SK-N-SH treated with all-trans-retinoic acid at 6 μM for 48 hours (cell line): ENCODE measurements around the gene SLC25A41.

Source experiments
- ATAC-seq: fragments of 200-7000 bp; cut with Tn5 transposase; 3 replicates; pipeline ENCODE4 v1.9.1; 2020; ENCODE audit warnings: mild to moderate bottlenecking, moderate library complexity
- ARNTL ChIP-seq: fragments of 450-650 bp; formaldehyde crosslinking; IDR thresholded peaks from 2 replicates; pipeline ENCODE4 v1.5.0; 2020; ENCODE audit warnings: low read depth, mild to moderate bottlenecking, moderate library complexity, borderline replicate concordance
- BACH2 ChIP-seq: fragments of 250-450 bp; sonication (Bioruptor Pico); IDR thresholded peaks from 2 replicates; pipeline ENCODE4 v1.9.0; 2021; ENCODE audit warnings: mild to moderate bottlenecking, borderline replicate concordance
- CSDC2 ChIP-seq: fragments of 250-450 bp; sonication (Bioruptor Pico); IDR thresholded peaks from 2 replicates; pipeline ENCODE4 v1.5.0; 2020; ENCODE audit warnings: mild to moderate bottlenecking, moderate library complexity
- ESRRG ChIP-seq: fragments of 250-450 bp; sonication (Bioruptor Pico); IDR thresholded peaks from 2 replicates; pipeline ENCODE4 v1.6.1; 2021; ENCODE audit warnings: mild to moderate bottlenecking
- GLIS3 ChIP-seq: fragments of 250-450 bp; sonication (Bioruptor Pico); IDR thresholded peaks from 2 replicates; pipeline ENCODE4 v1.5.0; 2020; ENCODE audit warnings: mild to moderate bottlenecking, moderate library complexity
- ISL1 ChIP-seq: fragments of 250-450 bp; sonication (Bioruptor Pico); IDR thresholded peaks from 2 replicates; pipeline ENCODE4 v2.1.2; 2022; ENCODE audit warnings: mild to moderate bottlenecking, moderate library complexity
- OSR1 ChIP-seq: fragments of 250-450 bp; sonication (Bioruptor Pico); IDR thresholded peaks from 2 replicates; pipeline ENCODE4 v1.8.0; 2022; ENCODE audit warnings: moderate library complexity, mild to moderate bottlenecking, inconsistent platforms
- PPARA ChIP-seq: fragments of 250-450 bp; sonication (Bioruptor Pico); IDR thresholded peaks from 2 replicates; pipeline ENCODE4 v1.5.0; 2020; ENCODE audit warnings: mild to moderate bottlenecking, borderline replicate concordance
- RARB ChIP-seq: fragments of 250-450 bp; sonication (Bioruptor Pico); IDR thresholded peaks from 2 replicates; pipeline ENCODE4 v1.8.0; 2021; ENCODE audit warnings: mild to moderate bottlenecking, moderate library complexity
- SNAI2 ChIP-seq: fragments of 250-450 bp; sonication (Bioruptor Pico); IDR thresholded peaks from 2 replicates; pipeline ENCODE4 v1.5.0; 2020; ENCODE audit warnings: mild to moderate bottlenecking, moderate library complexity
- TCF4 ChIP-seq: fragments of 250-450 bp; sonication (Bioruptor Pico); IDR thresholded peaks from 2 replicates; pipeline ENCODE4 v1.8.0; 2021; ENCODE audit warnings: mild to moderate bottlenecking, moderate library complexity, borderline replicate concordance
- TOX ChIP-seq: fragments of 250-450 bp; sonication (Bioruptor Pico); IDR thresholded peaks from 2 replicates; pipeline ENCODE4 v1.8.0; 2021; ENCODE audit warnings: mild to moderate bottlenecking, moderate library complexity, borderline replicate concordance
- ZC3H10 ChIP-seq: fragments of 250-450 bp; sonication (Bioruptor Pico); IDR thresholded peaks from 2 replicates; pipeline ENCODE4 v1.5.1; 2021; ENCODE audit warnings: mild to moderate bottlenecking, moderate library complexity
- ZFP3 ChIP-seq: fragments of 250-450 bp; sonication (Bioruptor Pico); IDR thresholded peaks from 2 replicates; pipeline ENCODE4 v1.5.0; 2020; ENCODE audit warnings: mild to moderate bottlenecking, moderate library complexity
- ZNF565 ChIP-seq: fragments of 450-650 bp; formaldehyde crosslinking; conservative IDR thresholded peaks from 2 replicates; pipeline ENCODE4 v1.5.0; 2020; ENCODE audit warnings: low read depth, mild to moderate bottlenecking, moderate library complexity
- ZNF70 ChIP-seq: fragments of 450-650 bp; formaldehyde crosslinking; IDR thresholded peaks from 2 replicates; pipeline ENCODE4 v1.5.0; 2020; ENCODE audit warnings: mild to moderate bottlenecking, moderate library complexity
- ZNF8 ChIP-seq: fragments of 450-650 bp; formaldehyde crosslinking; IDR thresholded peaks from 2 replicates; pipeline ENCODE4 v1.5.0; 2020; ENCODE audit warnings: mild to moderate bottlenecking, moderate library complexity
- TF ChIP-seq, protein P1 (sequence below): fragments of 250-450 bp; sonication (Bioruptor Pico); IDR thresholded peaks from 2 replicates; pipeline ENCODE4 v1.5.1; 2021; ENCODE audit warnings: mild to moderate bottlenecking, moderate library complexity
- TF ChIP-seq, protein P2 (sequence below): fragments of 250-450 bp; sonication (Bioruptor Pico); IDR thresholded peaks from 2 replicates; pipeline ENCODE4 v1.8.0; 2021; ENCODE audit warnings: low read depth, mild to moderate bottlenecking, moderate library complexity, borderline replicate concordance
- TF ChIP-seq, protein P3 (sequence below): fragments of 250-450 bp; sonication (Bioruptor Pico); IDR thresholded peaks from 2 replicates; pipeline ENCODE4 v1.5.0; 2020; ENCODE audit warnings: mild to moderate bottlenecking, moderate library complexity
- TF ChIP-seq, protein P4 (sequence below): fragments of 250-450 bp; sonication (Bioruptor Pico); IDR thresholded peaks from 2 replicates; pipeline ENCODE4 v1.5.1; 2020; ENCODE audit warnings: low read depth, mild to moderate bottlenecking, moderate library complexity

The SLC25A41 gene

DNA sequence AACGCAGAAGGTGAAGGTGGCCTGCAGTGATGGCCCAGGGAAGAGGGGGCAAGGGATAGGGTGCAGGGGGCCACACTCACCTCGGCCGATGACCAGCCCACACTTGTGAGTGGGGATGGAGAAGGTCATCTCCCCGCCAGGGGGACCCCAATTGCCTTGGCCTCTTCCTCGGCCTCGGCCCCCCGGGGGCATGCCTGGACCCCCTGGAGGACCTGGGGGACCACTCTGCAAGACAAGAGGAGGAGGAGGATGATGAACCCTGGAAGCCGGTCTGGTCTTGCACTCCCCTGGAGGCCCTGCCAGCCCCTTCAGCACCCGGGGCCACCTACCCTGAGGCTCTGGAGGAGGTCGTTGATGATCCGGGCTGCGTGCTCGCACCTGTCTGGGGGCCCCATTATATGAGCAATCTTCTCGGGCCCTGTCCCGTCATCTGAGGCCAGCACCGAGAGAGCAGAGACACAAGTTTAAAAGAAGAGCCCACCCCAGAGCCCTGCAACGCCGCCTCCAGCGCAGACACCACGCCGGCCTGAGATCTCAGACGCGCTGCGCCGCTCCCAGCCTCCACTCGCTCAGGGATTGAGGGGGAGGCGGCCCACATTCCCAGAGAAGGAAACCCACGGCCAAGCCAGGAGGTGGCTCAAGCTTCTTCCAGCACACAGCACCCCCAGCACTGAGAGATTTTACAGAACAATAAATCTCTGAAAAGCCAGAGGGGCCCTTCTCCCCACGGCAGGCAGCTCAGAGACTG lies 16.7 kb downstream of the SLC25A41 start (continued):
- TF ChIP-seq, protein P1, sequence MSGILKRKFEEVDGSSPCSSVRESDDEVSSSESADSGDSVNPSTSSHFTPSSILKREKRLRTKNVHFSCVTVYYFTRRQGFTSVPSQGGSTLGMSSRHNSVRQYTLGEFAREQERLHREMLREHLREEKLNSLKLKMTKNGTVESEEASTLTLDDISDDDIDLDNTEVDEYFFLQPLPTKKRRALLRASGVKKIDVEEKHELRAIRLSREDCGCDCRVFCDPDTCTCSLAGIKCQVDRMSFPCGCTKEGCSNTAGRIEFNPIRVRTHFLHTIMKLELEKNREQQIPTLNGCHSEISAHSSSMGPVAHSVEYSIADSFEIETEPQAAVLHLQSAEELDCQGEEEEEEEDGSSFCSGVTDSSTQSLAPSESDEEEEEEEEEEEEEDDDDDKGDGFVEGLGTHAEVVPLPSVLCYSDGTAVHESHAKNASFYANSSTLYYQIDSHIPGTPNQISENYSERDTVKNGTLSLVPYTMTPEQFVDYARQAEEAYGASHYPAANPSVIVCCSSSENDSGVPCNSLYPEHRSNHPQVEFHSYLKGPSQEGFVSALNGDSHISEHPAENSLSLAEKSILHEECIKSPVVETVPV (CRISPR knock-in tag) = no peak
- TF ChIP-seq OSR1 (CRISPR knock-in tag) (no peak), TOX (no peak)

DNA sequence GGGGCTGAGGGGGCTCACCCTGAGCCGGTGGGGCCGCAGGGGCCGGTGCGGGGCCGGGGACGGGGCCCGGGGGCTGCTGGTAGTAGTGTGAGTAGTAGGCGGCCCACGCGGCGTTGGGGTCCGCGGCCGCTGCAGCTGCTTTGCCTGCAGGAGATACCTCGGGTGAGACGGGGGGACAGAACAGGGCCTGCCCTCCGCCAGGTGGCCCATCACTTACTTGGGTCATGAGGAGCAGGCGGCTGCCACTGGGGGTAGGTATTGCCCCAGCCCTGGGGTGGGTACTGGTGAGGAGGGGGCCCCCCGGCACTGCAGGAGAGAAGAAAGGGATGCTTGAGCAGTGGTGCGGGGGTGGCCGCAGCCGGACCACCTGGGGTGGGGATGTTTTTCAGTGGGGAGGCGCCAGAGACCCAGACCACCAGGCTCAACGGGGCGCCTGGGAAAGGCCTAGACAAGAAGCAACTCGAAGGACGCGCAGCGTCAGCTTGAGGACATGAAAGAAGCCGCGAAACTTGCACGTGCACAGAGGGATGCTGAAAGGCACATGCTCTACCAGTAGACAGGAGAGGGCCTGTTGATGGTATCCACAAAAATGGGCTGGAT lies 17.9 kb downstream of the SLC25A41 start:
- TF ChIP-seq ISL1 = no peak
- TF ChIP-seq ZNF565 (CRISPR knock-in tag) = no peak
- TF ChIP-seq, all 23 proteins: peak for 0
- no peak for ATAC-seq

DNA sequence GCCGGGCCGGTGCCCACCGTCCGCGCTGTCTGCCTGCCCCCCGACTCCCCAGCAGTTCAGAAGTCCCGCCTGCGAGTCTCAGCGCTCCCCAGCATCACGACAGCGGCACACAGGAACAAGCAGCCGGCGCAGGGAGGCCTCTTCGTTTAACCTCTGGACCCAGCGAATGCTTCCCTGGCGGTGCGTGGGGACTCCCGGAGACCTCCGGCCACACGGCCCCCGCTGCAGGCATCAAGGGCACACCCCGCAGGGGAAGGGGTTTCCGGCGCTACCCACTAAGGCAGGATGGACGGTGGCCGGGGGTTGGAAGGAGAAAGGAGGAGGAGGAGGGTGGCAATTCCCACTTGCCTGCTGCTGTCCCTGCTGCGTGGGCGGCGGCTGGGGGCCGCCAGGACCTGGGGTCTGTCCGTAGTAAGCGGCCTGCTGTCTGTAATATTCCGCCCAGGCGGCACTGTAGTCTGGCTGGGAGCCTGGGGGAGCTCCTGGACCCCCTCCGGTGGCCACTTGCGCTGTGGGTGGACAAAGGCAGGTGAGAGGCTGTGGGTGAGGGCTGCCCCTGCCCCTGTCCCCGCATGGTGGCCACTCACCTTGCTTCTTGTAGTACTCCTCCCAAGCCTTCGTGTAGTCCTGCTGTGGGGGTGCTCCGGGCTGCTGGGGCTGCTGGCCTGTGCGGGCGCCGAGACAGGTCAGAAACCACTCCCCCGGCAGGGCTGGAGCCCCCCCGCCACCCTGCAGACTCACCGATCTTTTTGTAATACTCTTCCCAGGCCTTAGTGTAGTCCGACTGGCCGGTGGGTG lies 18.6 kb downstream of the SLC25A41 start:
- no peak for ATAC-seq

DNA sequence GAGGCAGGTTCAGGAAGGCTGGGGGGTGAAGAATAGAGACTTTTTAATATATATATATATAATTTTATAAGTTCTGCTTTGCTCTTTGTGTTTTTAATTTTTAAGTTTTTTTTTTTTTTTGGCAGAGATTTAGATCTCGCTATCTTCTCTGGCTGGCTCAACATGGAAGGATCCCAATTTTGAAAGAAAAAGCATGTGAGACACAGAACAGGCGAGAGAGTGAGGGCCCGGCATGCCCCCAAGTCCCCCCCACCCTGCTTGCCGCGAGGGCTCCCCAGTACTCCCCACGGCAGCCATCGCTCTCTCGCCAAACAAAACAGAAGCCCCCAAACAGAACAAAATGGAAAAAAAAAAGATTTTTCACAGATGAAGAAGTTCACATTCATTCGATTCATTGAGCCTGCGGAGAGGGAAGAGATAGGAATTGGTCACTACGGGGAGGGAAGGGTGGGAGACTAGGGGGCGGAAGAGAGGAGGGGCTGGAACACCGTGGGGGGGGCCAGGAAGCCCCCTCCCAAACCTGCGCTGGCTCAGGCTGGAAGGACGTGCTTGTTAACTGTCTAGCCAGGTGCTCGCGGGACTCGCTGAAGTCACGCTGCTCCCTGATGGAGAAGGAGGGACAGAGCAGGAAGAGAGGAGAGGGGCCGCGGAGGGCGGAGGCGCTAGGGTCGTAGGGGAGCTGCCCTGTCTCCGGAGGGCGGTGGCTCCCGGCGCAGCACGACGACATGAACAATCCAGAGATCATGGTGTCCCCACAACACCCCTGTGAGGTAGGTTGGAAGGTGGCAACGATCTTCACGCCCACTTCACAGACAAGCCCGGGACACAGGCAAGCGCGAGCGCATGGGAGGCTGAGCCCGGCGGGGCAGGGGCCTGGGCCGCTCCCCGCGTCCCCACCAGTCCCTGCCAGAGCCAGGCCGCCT lies 19.6 kb downstream of the SLC25A41 start:
- no peak for ATAC-seq
- no peak for TF ChIP-seq ESRRG (CRISPR knock-in tag)
- no peak for TF ChIP-seq BACH2 (CRISPR knock-in tag)
- TF ChIP-seq, protein P2, sequence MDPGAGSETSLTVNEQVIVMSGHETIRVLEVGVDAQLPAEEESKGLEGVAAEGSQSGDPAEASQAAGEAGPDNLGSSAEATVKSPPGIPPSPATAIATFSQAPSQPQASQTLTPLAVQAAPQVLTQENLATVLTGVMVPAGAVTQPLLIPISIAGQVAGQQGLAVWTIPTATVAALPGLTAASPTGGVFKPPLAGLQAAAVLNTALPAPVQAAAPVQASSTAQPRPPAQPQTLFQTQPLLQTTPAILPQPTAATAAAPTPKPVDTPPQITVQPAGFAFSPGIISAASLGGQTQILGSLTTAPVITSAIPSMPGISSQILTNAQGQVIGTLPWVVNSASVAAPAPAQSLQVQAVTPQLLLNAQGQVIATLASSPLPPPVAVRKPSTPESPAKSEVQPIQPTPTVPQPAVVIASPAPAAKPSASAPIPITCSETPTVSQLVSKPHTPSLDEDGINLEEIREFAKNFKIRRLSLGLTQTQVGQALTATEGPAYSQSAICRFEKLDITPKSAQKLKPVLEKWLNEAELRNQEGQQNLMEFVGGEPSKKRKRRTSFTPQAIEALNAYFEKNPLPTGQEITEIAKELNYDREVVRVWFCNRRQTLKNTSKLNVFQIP (CRISPR knock-in tag) = no peak
- TF ChIP-seq OSR1 (CRISPR knock-in tag) = no peak
- no peak for TF ChIP-seq PPARA (CRISPR knock-in tag)
- TF ChIP-seq ZC3H10 (CRISPR knock-in tag) = no peak
- TF ChIP-seq ZFP3 (CRISPR knock-in tag) = no peak
- no peak for TF ChIP-seq RARB (CRISPR knock-in tag)
- TF ChIP-seq TOX = no peak
- no peak for TF ChIP-seq GLIS3 (CRISPR knock-in tag)
- TF ChIP-seq ZNF8 = no peak
- TF ChIP-seq, protein P3, sequence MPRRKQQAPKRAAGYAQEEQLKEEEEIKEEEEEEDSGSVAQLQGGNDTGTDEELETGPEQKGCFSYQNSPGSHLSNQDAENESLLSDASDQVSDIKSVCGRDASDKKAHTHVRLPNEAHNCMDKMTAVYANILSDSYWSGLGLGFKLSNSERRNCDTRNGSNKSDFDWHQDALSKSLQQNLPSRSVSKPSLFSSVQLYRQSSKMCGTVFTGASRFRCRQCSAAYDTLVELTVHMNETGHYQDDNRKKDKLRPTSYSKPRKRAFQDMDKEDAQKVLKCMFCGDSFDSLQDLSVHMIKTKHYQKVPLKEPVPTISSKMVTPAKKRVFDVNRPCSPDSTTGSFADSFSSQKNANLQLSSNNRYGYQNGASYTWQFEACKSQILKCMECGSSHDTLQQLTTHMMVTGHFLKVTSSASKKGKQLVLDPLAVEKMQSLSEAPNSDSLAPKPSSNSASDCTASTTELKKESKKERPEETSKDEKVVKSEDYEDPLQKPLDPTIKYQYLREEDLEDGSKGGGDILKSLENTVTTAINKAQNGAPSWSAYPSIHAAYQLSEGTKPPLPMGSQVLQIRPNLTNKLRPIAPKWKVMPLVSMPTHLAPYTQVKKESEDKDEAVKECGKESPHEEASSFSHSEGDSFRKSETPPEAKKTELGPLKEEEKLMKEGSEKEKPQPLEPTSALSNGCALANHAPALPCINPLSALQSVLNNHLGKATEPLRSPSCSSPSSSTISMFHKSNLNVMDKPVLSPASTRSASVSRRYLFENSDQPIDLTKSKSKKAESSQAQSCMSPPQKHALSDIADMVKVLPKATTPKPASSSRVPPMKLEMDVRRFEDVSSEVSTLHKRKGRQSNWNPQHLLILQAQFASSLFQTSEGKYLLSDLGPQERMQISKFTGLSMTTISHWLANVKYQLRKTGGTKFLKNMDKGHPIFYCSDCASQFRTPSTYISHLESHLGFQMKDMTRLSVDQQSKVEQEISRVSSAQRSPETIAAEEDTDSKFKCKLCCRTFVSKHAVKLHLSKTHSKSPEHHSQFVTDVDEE (CRISPR knock-in tag) = no peak
- TF ChIP-seq TCF4 (CRISPR knock-in tag) = no peak
- TF ChIP-seq ZNF565 (CRISPR knock-in tag) = no peak
- no peak for TF ChIP-seq ZNF70 (CRISPR knock-in tag)

More for the DNA sequence above, 18.6 kb downstream of the SLC25A41 start:
- TF ChIP-seq OSR1 (CRISPR knock-in tag) = no peak
- no peak for TF ChIP-seq ZFP3 (CRISPR knock-in tag)
- TF ChIP-seq, protein P4, sequence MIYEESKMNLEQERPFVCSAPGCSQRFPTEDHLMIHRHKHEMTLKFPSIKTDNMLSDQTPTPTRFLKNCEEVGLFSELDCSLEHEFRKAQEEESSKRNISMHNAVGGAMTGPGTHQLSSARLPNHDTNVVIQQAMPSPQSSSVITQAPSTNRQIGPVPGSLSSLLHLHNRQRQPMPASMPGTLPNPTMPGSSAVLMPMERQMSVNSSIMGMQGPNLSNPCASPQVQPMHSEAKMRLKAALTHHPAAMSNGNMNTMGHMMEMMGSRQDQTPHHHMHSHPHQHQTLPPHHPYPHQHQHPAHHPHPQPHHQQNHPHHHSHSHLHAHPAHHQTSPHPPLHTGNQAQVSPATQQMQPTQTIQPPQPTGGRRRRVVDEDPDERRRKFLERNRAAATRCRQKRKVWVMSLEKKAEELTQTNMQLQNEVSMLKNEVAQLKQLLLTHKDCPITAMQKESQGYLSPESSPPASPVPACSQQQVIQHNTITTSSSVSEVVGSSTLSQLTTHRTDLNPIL (CRISPR knock-in tag) = no peak
- TF ChIP-seq TCF4 (CRISPR knock-in tag) = no peak
- no peak for TF ChIP-seq ESRRG (CRISPR knock-in tag)
- TF ChIP-seq SNAI2 = no peak
- TF ChIP-seq BACH2 (CRISPR knock-in tag) = no peak
- no peak for TF ChIP-seq CSDC2 (CRISPR knock-in tag)
- TF ChIP-seq ARNTL (CRISPR knock-in tag) = no peak
- TF ChIP-seq PPARA (CRISPR knock-in tag) = no peak
- TF ChIP-seq ZNF565 (CRISPR knock-in tag) = no peak
